Ishikawa (cell line): Measurements from ENCODE around the gene HNRNPH2.

Source experiments
- CEBPB ChIP-seq: IDR thresholded peaks from 2 replicates; pipeline ENCODE4 v1.6.1; 2012
- EGR1 ChIP-seq: IDR thresholded peaks from 2 replicates; pipeline ENCODE4 v1.6.1; 2012
- FOXM1 ChIP-seq: IDR thresholded peaks from 2 replicates; pipeline ENCODE4 v1.6.1; 2012; ENCODE audit warnings: low read depth, borderline replicate concordance
- RAD21 ChIP-seq: IDR thresholded peaks from 2 replicates; pipeline ENCODE4 v1.6.1; 2012; ENCODE audit warnings: low read depth
- TAF1 ChIP-seq: IDR thresholded peaks from 2 replicates; pipeline ENCODE4 v1.6.1; 2012; ENCODE audit warnings: low read depth, mild to moderate bottlenecking
- TF ChIP-seq, protein P1 (sequence below): IDR thresholded peaks from 2 replicates; pipeline ENCODE4 v1.6.1; 2012
- TF ChIP-seq, protein P2 (sequence below): IDR thresholded peaks from 2 replicates; pipeline ENCODE4 v1.6.1; 2012
- TF ChIP-seq, protein P3 (sequence below): IDR thresholded peaks from 2 replicates; pipeline ENCODE4 v1.6.1; 2012; ENCODE audit warnings: low read depth, mild to moderate bottlenecking

DNA sequence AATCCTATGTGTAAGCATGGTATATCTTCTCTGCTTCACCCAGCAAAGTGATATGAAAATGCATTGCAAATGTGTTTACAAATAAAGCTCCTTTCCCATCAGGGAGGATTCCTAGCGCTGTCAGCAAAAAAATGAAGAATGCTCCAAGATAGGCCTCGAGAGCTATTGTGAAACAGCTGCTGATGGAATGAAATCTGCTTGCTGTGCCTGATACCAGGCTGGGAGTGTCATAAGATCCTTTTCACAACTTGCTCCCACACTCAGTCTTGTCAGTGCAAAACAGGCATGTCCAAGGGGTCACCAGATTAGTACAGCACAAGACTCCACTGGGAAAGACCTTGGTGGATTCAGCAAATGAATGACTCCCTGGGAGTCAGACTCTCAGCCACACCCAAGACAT lies 34.1 kb downstream of the HNRNPH2 start:
- TF ChIP-seq, protein P1, sequence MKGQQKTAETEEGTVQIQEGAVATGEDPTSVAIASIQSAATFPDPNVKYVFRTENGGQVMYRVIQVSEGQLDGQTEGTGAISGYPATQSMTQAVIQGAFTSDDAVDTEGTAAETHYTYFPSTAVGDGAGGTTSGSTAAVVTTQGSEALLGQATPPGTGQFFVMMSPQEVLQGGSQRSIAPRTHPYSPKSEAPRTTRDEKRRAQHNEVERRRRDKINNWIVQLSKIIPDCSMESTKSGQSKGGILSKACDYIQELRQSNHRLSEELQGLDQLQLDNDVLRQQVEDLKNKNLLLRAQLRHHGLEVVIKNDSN = no peak
- TF ChIP-seq, protein P2, sequence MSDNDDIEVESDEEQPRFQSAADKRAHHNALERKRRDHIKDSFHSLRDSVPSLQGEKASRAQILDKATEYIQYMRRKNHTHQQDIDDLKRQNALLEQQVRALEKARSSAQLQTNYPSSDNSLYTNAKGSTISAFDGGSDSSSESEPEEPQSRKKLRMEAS = no peak
- TF ChIP-seq FOXM1 = no peak
- TF ChIP-seq, protein P3, sequence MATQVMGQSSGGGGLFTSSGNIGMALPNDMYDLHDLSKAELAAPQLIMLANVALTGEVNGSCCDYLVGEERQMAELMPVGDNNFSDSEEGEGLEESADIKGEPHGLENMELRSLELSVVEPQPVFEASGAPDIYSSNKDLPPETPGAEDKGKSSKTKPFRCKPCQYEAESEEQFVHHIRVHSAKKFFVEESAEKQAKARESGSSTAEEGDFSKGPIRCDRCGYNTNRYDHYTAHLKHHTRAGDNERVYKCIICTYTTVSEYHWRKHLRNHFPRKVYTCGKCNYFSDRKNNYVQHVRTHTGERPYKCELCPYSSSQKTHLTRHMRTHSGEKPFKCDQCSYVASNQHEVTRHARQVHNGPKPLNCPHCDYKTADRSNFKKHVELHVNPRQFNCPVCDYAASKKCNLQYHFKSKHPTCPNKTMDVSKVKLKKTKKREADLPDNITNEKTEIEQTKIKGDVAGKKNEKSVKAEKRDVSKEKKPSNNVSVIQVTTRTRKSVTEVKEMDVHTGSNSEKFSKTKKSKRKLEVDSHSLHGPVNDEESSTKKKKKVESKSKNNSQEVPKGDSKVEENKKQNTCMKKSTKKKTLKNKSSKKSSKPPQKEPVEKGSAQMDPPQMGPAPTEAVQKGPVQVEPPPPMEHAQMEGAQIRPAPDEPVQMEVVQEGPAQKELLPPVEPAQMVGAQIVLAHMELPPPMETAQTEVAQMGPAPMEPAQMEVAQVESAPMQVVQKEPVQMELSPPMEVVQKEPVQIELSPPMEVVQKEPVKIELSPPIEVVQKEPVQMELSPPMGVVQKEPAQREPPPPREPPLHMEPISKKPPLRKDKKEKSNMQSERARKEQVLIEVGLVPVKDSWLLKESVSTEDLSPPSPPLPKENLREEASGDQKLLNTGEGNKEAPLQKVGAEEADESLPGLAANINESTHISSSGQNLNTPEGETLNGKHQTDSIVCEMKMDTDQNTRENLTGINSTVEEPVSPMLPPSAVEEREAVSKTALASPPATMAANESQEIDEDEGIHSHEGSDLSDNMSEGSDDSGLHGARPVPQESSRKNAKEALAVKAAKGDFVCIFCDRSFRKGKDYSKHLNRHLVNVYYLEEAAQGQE = no peak
- TF ChIP-seq RAD21 = no peak
- TF ChIP-seq TAF1 = no peak
- no peak for TF ChIP-seq CEBPB
- TF ChIP-seq EGR1 = no peak
